GM12865 (cell line): ENCODE results near the gene PTPRN2.

Experiments
- DNase-seq: peaks from one replicate; pipeline ENCODE4 v3.0.0; 2010; ENCODE audit warnings: low read depth
- H3K4me3 ChIP-seq: 2 replicates; pipeline ENCODE4 v1.5.1; 2011; ENCODE audit warnings: mild to moderate bottlenecking, low read depth, low read length, control low read depth
- CTCF ChIP-seq: IDR thresholded peaks from 2 replicates; pipeline ENCODE4 v1.5.1; 2011; ENCODE audit warnings: low read length, control low read depth, low read depth, inconsistent platforms; ENCODE audit not compliant: insufficient read depth; ENCODE audit errors: missing control alignments

Gene PTPRN2

GRCh38 chr7:158375034-158375433 lies 212.6 kb downstream of the PTPRN2 start:
- DNase-seq, result no peak
- no peak for TF ChIP-seq CTCF
- H3K4me3 ChIP-seq, result no peak overlapping the region

DNA sequence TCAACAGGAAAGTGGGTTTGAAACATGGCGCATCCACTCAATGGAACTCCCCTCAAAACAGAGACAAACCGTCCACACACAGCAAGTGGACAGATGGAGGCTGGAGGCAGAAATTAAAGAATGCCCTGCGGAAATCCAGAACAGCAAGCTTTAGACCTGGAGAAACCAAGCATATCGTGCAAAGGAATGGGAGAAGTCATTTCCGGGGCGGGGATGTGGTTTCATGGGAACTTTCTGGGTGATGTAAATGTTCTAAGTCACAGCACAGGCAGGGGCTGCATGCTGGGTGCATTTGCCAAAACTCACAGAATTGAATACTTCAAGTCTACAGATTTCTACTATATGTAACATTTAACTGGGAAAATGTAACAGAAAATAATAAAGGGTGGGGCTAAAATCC lies 213.0 kb downstream of the PTPRN2 start:
- H3K4me3 ChIP-seq, result no peak overlapping the region
- TF ChIP-seq CTCF, result no peak
- no peak for DNase-seq

- no peak for DNase-seq
- no peak overlapping the region for H3K4me3 ChIP-seq
- TF ChIP-seq CTCF, result no peak
Observed at GRCh38 chr7:158374146-158374545, 213.5 kb downstream of the PTPRN2 start.

DNA sequence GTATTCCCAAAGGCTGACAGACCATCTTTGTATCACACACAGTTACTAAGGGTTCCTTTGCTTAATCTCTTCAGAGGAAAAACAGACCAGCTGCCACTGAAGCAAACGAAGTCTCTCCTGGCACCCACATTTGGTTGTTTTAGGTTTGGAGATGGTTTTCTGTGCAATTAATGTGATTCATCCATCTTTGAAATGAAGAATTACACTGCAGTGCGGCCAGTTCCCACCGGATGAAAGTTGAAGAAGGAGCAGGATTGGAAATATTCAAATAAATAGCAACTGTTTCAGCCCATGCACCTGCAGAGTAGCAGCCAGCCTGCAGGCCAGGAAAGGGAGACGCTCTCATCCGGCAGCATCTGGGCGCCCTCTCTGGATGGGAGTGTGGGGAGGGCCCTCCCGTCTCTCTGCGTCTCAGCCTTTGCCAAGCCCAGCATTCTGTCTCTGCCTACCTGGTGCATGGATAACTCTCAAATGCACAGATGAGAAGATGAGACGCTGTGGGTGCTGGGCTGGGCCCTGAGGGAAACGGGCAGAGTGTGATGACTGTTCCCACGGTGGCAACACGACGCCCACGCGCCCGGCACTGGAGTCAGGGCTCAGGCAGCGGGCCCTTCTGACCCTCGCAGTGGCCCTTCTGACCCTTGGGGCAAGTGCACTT lies 214.0 kb downstream of the PTPRN2 start:
- H3K4me3 ChIP-seq, result no peak overlapping the region

DNA sequence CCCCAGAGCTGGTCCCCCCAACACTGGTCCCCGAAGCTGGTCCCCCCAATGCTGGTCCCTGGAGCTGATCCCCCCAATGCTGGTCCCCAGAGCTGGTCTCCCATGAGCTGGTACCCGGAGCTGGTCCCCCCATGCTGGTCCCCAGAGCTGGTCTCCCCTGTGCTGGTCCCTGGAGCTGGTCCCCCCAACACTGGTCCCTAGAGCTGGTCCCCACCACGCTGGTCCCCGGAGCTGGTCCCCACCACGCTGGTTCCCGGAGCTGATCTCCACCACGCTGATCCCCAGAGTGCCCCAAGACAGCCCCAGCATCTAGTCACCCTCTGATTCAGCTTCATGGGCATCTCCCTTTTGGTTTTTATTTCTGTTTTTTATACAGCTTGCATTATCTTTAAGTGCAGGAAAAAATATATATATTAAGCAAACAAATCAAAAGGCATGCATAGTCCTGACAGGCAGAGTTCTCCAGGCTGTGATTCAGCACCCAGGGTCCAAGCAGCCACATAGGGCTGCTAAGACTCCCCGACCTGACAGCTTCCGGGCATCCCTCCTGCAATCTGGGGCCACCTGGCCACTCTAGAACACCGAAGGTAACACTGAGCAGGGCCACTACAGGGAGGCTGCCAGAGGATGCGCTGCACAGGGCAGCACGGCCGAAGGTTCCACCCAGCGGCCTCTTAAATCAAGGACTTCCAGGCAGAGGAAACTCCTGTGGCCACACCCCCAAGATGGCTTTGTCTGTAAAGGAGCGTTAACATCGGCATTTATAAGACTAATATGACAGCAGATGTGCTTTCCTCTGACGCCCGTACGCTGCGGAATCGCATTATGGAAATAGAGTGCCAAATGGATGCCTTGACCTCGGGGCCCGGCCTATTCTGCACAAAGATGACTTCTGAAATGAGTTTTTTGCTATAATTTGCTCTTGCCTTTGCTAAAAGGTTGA lies 215.0 kb downstream of the PTPRN2 start:
- TF ChIP-seq CTCF, result no peak
- no peak for DNase-seq
- no peak overlapping the region for H3K4me3 ChIP-seq

More for the DNA sequence above, 214.0 kb downstream of the PTPRN2 start:
- TF ChIP-seq CTCF, result no peak
- DNase-seq, result no peak

- H3K4me3 ChIP-seq, result no peak overlapping the region
- TF ChIP-seq CTCF, result no peak
- no peak for DNase-seq
Observed at GRCh38 chr7:158371856-158372255, 215.8 kb downstream of the PTPRN2 start.

DNA sequence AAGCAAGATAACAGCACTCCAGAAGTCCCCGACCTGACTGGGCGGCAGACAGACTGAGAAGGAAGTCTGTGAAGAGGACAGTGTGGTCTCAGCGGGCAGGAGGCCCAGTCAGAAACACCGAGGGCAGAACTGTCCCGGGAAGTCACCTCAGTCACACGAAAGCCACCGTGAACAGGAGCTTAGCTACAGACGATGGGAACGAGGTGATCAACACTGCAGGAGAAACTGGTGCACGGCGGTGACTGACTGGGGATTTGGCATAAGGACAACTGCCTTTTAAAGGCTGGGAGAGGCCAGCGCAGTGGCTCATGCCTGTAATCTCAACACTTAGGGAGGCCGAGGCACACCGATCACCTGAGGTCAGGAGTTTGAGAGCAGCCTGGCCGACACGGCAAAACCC lies 217.8 kb downstream of the PTPRN2 start:
- no peak overlapping the region for H3K4me3 ChIP-seq

More for the DNA sequence above, 217.8 kb downstream of the PTPRN2 start:
- DNase-seq, result no peak
- no peak for TF ChIP-seq CTCF
